OCI-LY1 (cell line): ENCODE results near the gene FAT1.

Experiments
- EZH2 ChIP-seq: fragments of 200-600 bp; sonication (generic), shearing (Covaris generic); IDR thresholded peaks from 2 replicates; pipeline ENCODE4 v1.8.0; 2017; ENCODE audit warnings: borderline replicate concordance, mixed run types, mild to moderate bottlenecking, antibody characterized with exemption, low read length, moderate library complexity, mixed read lengths
- TF ChIP-seq, protein P1 (sequence below): fragments of 200-600 bp; sonication (generic), shearing (Covaris generic); IDR thresholded peaks from 2 replicates; pipeline ENCODE4 v1.5.1; 2017; ENCODE audit warnings: mild to moderate bottlenecking, antibody characterized with exemption, low read length, moderate library complexity, mixed read lengths

DNA sequence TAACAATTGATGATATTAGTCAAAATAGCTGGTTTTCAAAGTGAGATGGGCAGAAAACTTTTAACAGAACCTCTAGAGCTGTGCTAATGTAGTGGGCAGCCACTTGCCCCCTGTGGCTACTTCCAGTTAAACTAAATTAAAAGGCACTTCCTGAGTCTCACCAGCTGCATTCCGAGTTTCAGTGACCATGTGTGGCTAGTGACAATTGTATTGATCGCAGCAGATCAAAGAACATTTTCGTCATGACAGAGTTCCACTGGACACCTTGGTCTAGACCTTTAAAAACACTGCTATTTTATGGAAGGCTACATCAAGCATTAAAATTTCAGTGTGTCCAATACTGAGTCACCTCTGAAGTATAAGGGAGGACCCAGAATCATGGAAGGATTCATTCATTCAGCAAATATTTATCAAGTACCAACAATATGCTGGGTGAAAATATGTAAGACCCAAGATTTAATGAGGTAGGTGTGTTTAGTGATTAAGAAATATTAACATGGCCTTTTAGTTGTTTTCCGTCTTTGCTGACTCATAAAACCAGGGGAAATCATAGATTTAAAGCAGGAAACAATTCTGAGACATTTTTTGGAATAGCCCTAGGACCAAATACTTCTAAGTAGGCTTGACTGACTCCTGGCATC is 5.1 kb upstream of the FAT1 start:
- TF ChIP-seq, protein P1, sequence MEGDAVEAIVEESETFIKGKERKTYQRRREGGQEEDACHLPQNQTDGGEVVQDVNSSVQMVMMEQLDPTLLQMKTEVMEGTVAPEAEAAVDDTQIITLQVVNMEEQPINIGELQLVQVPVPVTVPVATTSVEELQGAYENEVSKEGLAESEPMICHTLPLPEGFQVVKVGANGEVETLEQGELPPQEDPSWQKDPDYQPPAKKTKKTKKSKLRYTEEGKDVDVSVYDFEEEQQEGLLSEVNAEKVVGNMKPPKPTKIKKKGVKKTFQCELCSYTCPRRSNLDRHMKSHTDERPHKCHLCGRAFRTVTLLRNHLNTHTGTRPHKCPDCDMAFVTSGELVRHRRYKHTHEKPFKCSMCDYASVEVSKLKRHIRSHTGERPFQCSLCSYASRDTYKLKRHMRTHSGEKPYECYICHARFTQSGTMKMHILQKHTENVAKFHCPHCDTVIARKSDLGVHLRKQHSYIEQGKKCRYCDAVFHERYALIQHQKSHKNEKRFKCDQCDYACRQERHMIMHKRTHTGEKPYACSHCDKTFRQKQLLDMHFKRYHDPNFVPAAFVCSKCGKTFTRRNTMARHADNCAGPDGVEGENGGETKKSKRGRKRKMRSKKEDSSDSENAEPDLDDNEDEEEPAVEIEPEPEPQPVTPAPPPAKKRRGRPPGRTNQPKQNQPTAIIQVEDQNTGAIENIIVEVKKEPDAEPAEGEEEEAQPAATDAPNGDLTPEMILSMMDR = no peak
- TF ChIP-seq EZH2 = no peak
